Amygdala (tissue), 56 donors: ENCODE measurements around the gene XCL1.
"Not testable (repeated sequence)": the region's sequence is repeated elsewhere in the genome, so short reads cannot be mapped to it uniquely, and the experiment has no call there.

Source experiments
- DNase-seq, 56 donors: peaks; one replicate each; lab custom pipeline; 2025; lab: John Stamatoyannopoulos, UW

Gene XCL1

GRCh38 chr1:168576245-168576688 lies at the start of gene XCL1:
Gene XCL1 (plus strand): TSS chr1:168576605. CDS start chr1:168576638, 33 bp downstream.
- not testable (repeated sequence) for DNase-seq

GRCh38 chr1:168529518-168529917 lies 46.9 kb upstream of the XCL1 start:
- no peak for DNase-seq

- no peak for DNase-seq
These were observed 44.6 kb upstream of the XCL1 start for GRCh38 chr1:168531615-168532345.

GRCh38 chr1:168535536-168535935 lies 40.9 kb upstream of the XCL1 start:
- DNase-seq = no peak

- DNase-seq = peak in 8 of 56 donors; percentile 0 to 39 (median 4)
These were observed 35.6 kb upstream of the XCL1 start for GRCh38 chr1:168540798-168541197.

- not testable (repeated sequence) for DNase-seq
These were observed 33.4 kb upstream of the XCL1 start for GRCh38 chr1:168542978-168543377.

- DNase-seq = not testable (repeated sequence)
These were observed 32.4 kb upstream of the XCL1 start, which contains the start of gene XCL2 for GRCh38 chr1:168543840-168544498. Gene XCL2 (minus strand): TSS chr1:168543997. CDS start chr1:168543964, 33 bp downstream.

DNA sequence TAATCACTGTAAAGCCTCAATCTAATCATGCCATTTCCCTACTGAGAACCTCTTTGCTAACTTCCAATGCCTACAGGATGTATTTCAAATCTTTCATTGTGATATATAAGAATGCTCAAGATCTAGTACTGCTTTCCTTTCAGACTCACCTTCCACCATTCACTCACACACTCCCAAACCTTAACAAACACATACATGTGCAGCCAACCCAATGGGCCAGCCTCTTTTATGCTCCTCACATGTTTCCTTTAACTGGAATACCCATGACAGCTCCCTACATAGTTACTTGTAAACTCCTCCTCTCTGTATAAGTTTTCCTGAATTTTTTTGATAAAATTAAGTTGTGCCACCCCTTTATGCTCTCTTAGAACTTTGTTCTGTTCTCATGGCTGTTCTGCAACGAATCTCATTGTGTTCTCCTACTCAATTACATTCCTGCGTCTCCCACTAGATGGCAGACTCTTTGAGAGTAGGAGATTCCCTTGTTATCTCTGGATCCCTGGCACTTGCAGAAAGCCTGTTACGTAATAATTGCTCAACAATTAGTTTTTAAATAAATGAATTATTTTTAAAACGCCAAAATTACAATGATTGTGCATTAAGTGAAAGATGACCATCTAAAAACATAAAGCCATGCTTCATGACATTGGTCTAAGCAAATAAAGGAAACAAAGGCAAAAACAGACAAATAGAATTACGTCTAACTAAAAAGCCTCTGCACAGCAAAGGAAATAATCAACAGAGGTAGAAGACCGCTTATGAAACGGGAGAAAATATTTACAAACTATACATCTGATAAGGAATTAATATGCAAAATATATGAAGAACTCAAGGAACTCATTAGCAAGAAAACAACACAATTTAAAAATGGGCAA lies 30.5 kb upstream of the XCL1 start:
- DNase-seq = not testable (repeated sequence)

DNA sequence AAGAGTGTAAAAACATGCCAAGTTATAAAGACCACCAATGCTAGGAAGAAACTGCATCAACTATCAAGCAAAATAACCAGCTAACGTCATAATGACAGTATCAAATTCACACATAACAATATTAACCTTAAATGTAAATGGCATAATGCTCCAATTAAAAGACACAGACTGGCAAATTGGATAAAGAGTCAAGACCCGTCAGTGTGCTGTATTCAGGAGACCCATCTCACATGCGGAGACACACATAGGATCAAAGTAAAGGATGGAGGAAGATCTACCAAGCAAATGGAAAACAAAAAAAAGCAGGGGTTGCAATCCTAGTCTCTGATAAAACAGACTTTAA lies 29.9 kb upstream of the XCL1 start:
- not testable (repeated sequence) for DNase-seq

DNA sequence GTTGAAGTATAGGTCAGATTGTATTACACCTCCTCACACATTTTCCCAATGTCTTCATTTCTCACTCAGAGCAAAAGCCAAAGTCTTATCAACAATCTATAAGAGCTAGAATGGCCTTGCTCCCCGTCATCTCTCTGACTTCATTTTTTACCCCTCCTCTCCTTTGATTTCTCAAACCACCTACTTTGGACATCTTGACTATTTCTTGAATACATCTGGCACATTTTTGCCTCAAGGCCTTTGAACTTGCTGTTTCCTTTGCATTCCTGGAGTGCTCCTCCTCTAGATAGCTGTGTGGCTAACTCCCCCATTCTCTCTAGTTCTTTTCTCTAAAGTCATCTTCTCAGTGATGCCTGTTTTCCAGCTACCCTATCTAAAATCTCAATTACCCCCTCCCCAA lies 25.4 kb upstream of the XCL1 start:
- no peak for DNase-seq

DNA sequence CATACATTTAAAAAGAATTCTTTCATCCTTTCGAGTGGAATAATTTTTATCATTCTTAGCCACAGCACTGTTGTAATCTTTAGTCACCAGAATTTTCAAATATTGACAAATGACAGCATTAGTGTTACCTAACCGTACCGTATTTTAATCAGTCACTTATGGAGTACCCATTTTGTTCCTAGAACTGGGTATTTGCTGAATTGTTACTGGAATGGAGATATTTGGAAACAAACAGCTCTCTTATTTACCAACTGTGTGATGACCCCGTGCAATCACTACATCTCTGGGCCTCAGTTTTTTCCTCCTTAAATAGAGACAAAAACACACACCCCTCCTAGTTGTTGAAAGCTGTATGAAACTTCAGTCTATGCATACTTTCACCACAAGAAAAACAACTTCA lies 24.7 kb upstream of the XCL1 start:
- no peak for DNase-seq

DNA sequence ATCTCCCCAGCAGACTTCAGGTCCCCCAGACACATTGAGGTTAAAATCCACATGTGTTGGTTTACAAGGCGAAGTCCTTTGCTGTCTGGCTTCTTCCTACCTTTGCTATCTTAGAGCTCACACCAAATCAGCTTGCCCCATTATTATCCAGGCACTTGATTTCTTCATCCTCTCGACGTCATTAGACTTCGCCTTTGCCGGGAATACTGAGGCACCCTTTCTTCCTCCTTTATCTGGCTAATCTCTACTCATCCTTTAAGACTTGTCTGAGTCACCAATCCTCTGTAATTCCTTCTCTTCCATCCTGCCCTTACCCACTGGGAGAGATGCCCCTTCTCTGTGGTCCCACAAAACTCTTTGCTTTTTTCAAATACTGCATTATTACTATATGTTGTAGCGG lies 23.4 kb upstream of the XCL1 start:
- no peak for DNase-seq

GRCh38 chr1:168553680-168554553 lies 22.5 kb upstream of the XCL1 start:
- DNase-seq = no peak

DNA sequence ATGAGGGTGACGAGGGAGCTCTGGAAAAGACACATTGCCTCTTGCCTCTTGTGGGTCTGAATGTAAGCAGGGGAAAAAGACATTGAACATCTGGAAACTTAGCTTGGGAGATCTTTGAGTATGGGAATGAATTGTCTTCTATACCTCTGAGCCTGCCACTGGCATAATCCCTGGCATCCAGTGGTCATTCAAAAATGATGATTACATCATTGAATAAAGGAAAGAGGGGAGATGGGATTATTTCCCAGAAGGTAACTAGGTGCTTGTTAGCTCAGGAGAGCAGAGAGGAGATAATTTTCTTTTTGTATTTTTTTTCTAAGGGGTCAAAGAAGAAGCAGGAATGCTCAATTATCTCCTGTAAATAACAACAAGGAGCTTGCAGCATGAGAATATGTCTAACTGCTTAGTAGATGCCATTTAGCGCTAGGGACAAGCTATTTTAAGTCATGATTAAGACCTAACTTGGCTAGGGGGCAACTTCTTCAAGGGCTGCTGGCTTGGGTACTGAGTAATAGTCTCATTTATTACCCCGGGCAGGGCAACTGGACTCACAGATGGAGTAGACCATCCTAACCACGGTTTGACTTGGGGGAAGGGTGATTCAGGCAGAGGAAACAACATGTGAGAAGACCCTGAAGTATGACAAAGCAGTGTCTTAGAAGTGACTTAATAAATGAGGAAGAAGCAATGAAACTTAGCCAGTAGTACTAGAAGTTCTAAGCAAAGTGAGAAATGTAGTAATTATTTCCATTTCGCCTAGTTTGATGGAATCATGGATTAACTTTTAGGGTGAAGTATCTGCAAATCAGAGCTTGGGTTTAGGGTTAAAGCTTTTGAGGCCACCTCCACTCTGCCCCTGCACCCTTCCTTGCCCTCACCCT lies 21.6 kb upstream of the XCL1 start:
- no peak for DNase-seq

GRCh38 chr1:168555508-168556046 lies 20.8 kb upstream of the XCL1 start:
- DNase-seq = no peak

GRCh38 chr1:168556647-168557046 lies 19.8 kb upstream of the XCL1 start:
- no peak for DNase-seq

GRCh38 chr1:168560370-168560769 lies 16.0 kb upstream of the XCL1 start:
- no peak for DNase-seq

- DNase-seq = no peak
These were observed 14.4 kb upstream of the XCL1 start for GRCh38 chr1:168561989-168562388.

- no peak for DNase-seq
These were observed 10.6 kb upstream of the XCL1 start for GRCh38 chr1:168565825-168566224.
